Karpas-422 (cell line): ENCODE results near the gene KCTD18. TPM values are rescaled to one million over a fixed set of nuclear protein-coding genes. Genes with fewer than 3 reads are reported as not detected.

Experiments
- DNase-seq: peaks from one replicate; pipeline ENCODE4 v3.0.0-alpha.2; 2015
- H2AFZ ChIP-seq: fragments of 200-600 bp; sonication (generic); 2 replicates; pipeline ENCODE4 v1.6.1; 2014; ENCODE audit warnings: antibody characterized with exemption, low read length, mixed read lengths
- H3K27ac ChIP-seq: fragments of 200-600 bp; sonication (generic); 2 replicates; pipeline ENCODE4 v1.5.1; 2014; ENCODE audit warnings: mild to moderate bottlenecking, low read length, moderate library complexity
- H3K27me3 ChIP-seq: fragments of 200-600 bp; sonication (generic); 2 replicates; pipeline ENCODE4 v1.6.1; 2014; ENCODE audit warnings: low read length, mixed read lengths
- H3K36me3 ChIP-seq: fragments of 200-600 bp; sonication (generic); 2 replicates; pipeline ENCODE4 v1.6.1; 2014; ENCODE audit warnings: low read length, mixed read lengths; ENCODE audit not compliant: insufficient read depth
- H3K4me1 ChIP-seq: fragments of 200-600 bp; sonication (generic); 2 replicates; pipeline ENCODE4 v1.6.1; 2014; ENCODE audit warnings: mild to moderate bottlenecking, low read length, mixed read lengths
- H3K4me2 ChIP-seq: fragments of 200-600 bp; sonication (generic); 2 replicates; pipeline ENCODE4 v1.6.1; 2014; ENCODE audit warnings: low read length, low read depth, mild to moderate bottlenecking; ENCODE audit not compliant: poor library complexity, severe bottlenecking
- H3K4me3 ChIP-seq: fragments of 200-600 bp; sonication (generic); 2 replicates; pipeline ENCODE4 v1.5.1; 2014; ENCODE audit warnings: mild to moderate bottlenecking, antibody characterized with exemption, low read length, mixed read lengths
- H3K79me2 ChIP-seq: fragments of 200-600 bp; sonication (generic); 2 replicates; pipeline ENCODE4 v1.6.1; 2014; ENCODE audit warnings: mild to moderate bottlenecking, low read length, mixed read lengths
- H3K9ac ChIP-seq: fragments of 200-600 bp; sonication (generic); 2 replicates; pipeline ENCODE4 v1.6.0; 2014; ENCODE audit warnings: low read length
- H3K9me2 ChIP-seq: fragments of 200-600 bp; sonication (generic), shearing (Covaris generic); replicated peaks from 2 replicates; pipeline ENCODE4 v1.6.0; 2014; ENCODE audit warnings: mild to moderate bottlenecking, low read length, moderate library complexity; ENCODE audit not compliant: insufficient read depth
- H3K9me3 ChIP-seq: fragments of 300-700, 200-600 bp; sonication (generic); 2 replicates; pipeline ENCODE4 v1.6.1; 2014; ENCODE audit warnings: low read length, mixed read lengths
- H4K20me1 ChIP-seq: fragments of 200-600 bp; sonication (generic); 2 replicates; pipeline ENCODE4 v1.6.1; 2014; ENCODE audit warnings: mild to moderate bottlenecking, antibody characterized with exemption, low read length, low read depth; ENCODE audit not compliant: insufficient read depth
- total RNA-seq: library from RNA; depleted of rRNA; stranded (reverse); fragments of >200 nt; shearing (Covaris generic); gene quantifications from 2 replicates; pipeline ENCODE4 v1.2.3, GENCODE V29; 2014; ENCODE audit warnings: low replicate concordance

KCTD18 gene
- total RNA-seq, 1 experiment from 2014 or later, result 28.1 TPM

- H3K9ac ChIP-seq, result no peak overlapping the region
- no peak overlapping the region for H3K4me2 ChIP-seq
- no peaks in the 10 kb centered on the region for H3K9me2 ChIP-seq
- H3K9me3 ChIP-seq, result no peaks in the 10 kb centered on the region
- H3K27me3 ChIP-seq, result no peaks in the 10 kb centered on the region
- no peaks in the 10 kb centered on the region for H3K36me3 ChIP-seq
- no peaks in the 10 kb centered on the region for H4K20me1 ChIP-seq
- no peak overlapping the region for H2AFZ ChIP-seq
- no peak overlapping the region for H3K4me3 ChIP-seq
- H3K79me2 ChIP-seq, result no peaks in the 10 kb centered on the region
- H3K4me1 ChIP-seq, result no peaks in the 10 kb centered on the region
- DNase-seq, result peak; percentile 75
- no peak overlapping the region for H3K27ac ChIP-seq
Observed at GRCh38 chr2:200471324-200471848, 38.5 kb downstream of the KCTD18 start.

GRCh38 chr2:200470230-200470629 is 39.6 kb downstream of the KCTD18 start:
- DNase-seq, result no peak

GRCh38 chr2:200469708-200470211 is 40.1 kb downstream of the KCTD18 start:
- Histone ChIP-seq H3K9ac (no peak overlapping the region), H3K27me3 (no peaks in the 10 kb centered on the region), H3K4me2 (no peak overlapping the region), H4K20me1 (no peaks in the 10 kb centered on the region), H3K9me2 (no peaks in the 10 kb centered on the region), H2AFZ (no peak overlapping the region), H3K4me1 (no peaks in the 10 kb centered on the region), H3K4me3 (no peak overlapping the region), H3K27ac (no peak overlapping the region), H3K79me2 (no peaks in the 10 kb centered on the region), H3K9me3 (no peaks in the 10 kb centered on the region), H3K36me3 (no peaks in the 10 kb centered on the region)
- no peak for DNase-seq

More at GRCh38 chr2:200470230-200470629, 39.6 kb downstream of the KCTD18 start:
- Histone ChIP-seq H3K4me1 (no peaks in the 10 kb centered on the region), H4K20me1 (no peaks in the 10 kb centered on the region), H3K27ac (no peak overlapping the region), H3K9me3 (no peaks in the 10 kb centered on the region), H3K79me2 (no peaks in the 10 kb centered on the region), H3K4me3 (no peak overlapping the region), H3K9ac (no peak overlapping the region), H3K4me2 (no peak overlapping the region), H3K27me3 (no peaks in the 10 kb centered on the region), H3K9me2 (no peaks in the 10 kb centered on the region), H2AFZ (no peak overlapping the region), H3K36me3 (no peaks in the 10 kb centered on the region)

- no peaks in the 10 kb centered on the region for H4K20me1 ChIP-seq
- H3K4me2 ChIP-seq, result no peak overlapping the region
- H3K4me3 ChIP-seq, result no peak overlapping the region
- no peak overlapping the region for H3K9ac ChIP-seq
- H3K4me1 ChIP-seq, result no peaks in the 10 kb centered on the region
- no peaks in the 10 kb centered on the region for H3K79me2 ChIP-seq
- no peaks in the 10 kb centered on the region for H3K9me3 ChIP-seq
- no peaks in the 10 kb centered on the region for H3K9me2 ChIP-seq
- H3K27ac ChIP-seq, result no peak overlapping the region
- H3K27me3 ChIP-seq, result no peaks in the 10 kb centered on the region
- DNase-seq, result no peak
- no peak overlapping the region for H2AFZ ChIP-seq
- H3K36me3 ChIP-seq, result no peaks in the 10 kb centered on the region
Observed at GRCh38 chr2:200467806-200468681, 41.8 kb downstream of the KCTD18 start.

GRCh38 chr2:200466425-200467418 is 43.1 kb downstream of the KCTD18 start:
- Histone ChIP-seq H3K4me2 (no peak overlapping the region), H3K4me3 (no peak overlapping the region), H3K27ac (no peak overlapping the region), H3K4me1 (no peaks in the 10 kb centered on the region), H3K79me2 (no peaks in the 10 kb centered on the region), H3K27me3 (no peaks in the 10 kb centered on the region), H2AFZ (no peak overlapping the region), H4K20me1 (no peaks in the 10 kb centered on the region), H3K9ac (no peak overlapping the region), H3K9me2 (no peaks in the 10 kb centered on the region), H3K36me3 (no peaks in the 10 kb centered on the region), H3K9me3 (no peaks in the 10 kb centered on the region)
- no peak for DNase-seq

GRCh38 chr2:200463452-200463851 is 46.4 kb downstream of the KCTD18 start:
- H3K4me3 ChIP-seq, result no peak overlapping the region
- no peak overlapping the region for H3K27ac ChIP-seq
- H3K36me3 ChIP-seq, result no peaks in the 10 kb centered on the region
- no peaks in the 10 kb centered on the region for H3K79me2 ChIP-seq
- no peaks in the 10 kb centered on the region for H3K9me2 ChIP-seq
- no peaks in the 10 kb centered on the region for H3K27me3 ChIP-seq
- no peaks in the 10 kb centered on the region for H3K4me1 ChIP-seq
- H2AFZ ChIP-seq, result no peak overlapping the region
- no peaks in the 10 kb centered on the region for H3K9me3 ChIP-seq
- no peak overlapping the region for H3K4me2 ChIP-seq
- DNase-seq, result no peak
- no peaks in the 10 kb centered on the region for H4K20me1 ChIP-seq
- no peak overlapping the region for H3K9ac ChIP-seq

- Histone ChIP-seq H3K4me1 (no peaks in the 10 kb centered on the region), H3K27ac (no peak overlapping the region), H3K4me3 (no peak overlapping the region), H3K9ac (no peak overlapping the region), H4K20me1 (no peaks in the 10 kb centered on the region), H3K36me3 (no peaks in the 10 kb centered on the region), H3K9me2 (no peaks in the 10 kb centered on the region), H3K27me3 (no peaks in the 10 kb centered on the region), H3K79me2 (no peaks in the 10 kb centered on the region), H2AFZ (no peak overlapping the region), H3K4me2 (no peak overlapping the region), H3K9me3 (no peaks in the 10 kb centered on the region)
- DNase-seq, result no peak
Observed at GRCh38 chr2:200461846-200462710, 47.8 kb downstream of the KCTD18 start.
